NCI-H510A treated with DMSO at 0.1 percent for 48 hours (cell line): ENCODE measurements around the gene POLD1.
"Not testable (repeated sequence)": the region's sequence is repeated elsewhere in the genome, so short reads cannot be mapped to it uniquely, and the experiment has no call there.

Experiments
- DNase-seq: peaks from one replicate; lab custom pipeline; 2025; lab: John Stamatoyannopoulos, UW

Gene POLD1

DNA sequence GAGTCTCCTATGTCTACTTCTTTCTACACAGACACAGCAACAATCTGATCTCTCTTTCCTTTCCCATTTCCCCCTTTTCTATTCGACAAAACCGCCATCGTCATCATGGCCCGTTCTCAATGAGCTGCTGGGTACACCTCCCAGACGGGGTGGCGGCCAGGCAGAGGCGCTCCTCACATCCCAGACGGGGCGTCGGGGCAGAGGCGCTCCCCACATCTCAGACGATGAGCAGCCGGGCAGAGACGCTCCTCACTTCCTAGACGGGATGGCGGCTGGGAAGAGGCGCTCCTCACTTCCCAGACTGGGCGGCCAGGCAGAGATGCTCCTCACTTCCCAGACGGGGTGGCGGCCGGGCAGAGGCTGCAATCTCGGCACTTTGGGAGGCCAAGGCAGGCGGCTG lies 6.8 kb downstream of the POLD1 start:
- not testable (repeated sequence) for DNase-seq

GRCh38 chr19:50392759-50393158 lies 8.6 kb downstream of the POLD1 start:
- no peak for DNase-seq

- DNase-seq, result no peak
These were observed 9.4 kb downstream of the POLD1 start for GRCh38 chr19:50393589-50393988.

DNA sequence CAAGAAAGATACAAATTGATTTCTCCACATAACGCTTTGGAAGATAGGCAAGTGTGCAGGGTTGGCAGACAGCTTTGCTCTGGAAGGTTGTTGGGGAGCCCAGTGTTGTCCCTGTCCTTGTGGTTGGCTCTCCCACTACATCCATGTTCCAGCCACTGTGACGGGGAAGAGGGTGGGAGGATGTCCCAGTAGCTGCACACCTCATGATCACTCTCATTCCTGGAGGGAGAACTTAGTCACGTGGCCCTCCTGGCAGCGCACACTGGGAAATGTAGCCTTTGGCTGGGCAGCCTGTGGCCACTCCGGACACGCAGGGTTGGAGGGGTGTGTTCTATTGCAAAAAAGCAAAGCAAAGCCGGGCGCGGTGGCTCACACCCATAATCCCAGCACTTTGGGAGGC lies 9.9 kb downstream of the POLD1 start:
- no peak for DNase-seq

DNA sequence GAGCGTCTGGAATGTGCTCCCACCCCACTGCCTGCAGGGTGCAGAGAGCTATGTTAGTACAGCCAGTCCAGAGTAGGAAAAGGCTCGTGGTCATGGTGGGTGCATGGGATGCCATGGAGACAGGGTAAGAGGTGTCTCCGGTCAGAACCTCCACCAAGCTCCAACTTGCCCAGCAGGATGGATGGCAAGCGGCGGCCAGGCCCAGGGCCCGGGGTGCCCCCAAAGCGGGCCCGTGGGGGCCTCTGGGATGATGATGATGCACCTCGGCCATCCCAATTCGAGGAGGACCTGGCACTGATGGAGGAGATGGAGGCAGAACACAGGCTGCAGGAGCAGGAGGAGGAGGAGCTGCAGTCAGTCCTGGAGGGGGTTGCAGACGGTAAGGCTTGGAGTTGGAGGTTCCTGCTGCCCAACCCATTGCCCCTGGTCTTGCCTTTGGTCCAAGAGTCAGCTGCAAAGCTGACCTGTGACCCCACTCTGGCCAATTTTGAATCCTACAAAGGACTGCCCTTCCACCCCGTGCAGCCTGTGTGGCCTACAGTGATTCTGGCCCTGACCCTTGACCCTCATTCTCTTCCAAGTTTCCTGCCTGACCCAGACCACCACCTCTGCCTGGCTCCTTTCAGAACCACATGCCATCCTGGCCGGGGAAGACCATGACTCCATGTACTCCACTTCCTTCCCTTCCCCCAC lies 14.7 kb downstream of the POLD1 start:
- DNase-seq, result no peak

DNA sequence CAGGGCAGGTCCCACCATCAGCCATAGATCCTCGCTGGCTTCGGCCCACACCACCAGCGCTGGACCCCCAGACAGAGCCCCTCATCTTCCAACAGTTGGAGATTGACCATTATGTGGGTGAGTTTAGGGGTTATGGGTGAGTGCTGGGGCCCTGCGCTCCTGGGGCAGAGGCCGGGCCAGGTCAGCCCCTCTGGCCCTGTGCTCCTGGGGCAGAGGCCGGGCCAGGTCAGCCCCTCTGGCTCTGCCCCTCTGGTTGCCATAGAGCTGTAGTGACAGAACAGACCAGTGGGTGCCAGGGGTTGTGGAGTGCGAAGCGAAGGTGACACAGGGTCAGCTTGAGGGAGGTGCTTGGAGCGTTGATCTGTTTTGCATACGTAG lies 15.2 kb downstream of the POLD1 start:
- no peak for DNase-seq

DNA sequence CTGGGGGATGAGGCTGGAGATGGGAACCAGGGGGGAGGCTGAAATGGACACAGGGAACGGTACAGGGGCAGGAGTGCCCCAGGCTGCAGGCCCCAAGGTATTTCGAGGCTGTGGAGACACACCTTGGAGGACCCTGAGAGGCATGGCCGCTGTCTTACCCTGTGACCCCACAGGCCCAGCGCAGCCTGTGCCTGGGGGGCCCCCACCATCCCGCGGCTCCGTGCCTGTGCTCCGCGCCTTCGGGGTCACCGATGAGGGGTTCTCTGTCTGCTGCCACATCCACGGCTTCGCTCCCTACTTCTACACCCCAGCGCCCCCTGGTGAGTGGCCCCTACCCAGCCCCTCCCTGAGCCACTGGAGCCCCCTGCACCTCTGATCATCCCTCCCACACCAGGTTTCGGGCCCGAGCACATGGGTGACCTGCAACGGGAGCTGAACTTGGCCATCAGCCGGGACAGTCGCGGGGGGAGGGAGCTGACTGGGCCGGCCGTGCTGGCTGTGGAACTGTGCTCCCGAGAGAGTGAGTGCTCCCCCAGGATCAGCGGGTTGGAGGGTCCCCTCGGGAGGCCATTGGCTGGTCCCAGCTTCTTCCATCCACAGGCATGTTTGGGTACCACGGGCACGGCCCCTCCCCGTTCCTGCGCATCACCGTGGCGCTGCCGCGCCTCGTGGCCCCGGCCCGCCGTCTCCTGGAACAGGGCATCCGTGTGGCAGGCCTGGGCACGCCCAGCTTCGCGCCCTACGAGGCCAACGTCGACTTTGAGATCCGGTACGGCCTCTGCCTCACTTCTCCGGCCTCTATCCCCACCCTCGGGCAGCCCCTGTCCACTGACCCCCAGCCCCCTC lies 17.7 kb downstream of the POLD1 start:
- DNase-seq, result no peak

- DNase-seq, result no peak
These were observed 18.6 kb downstream of the POLD1 start for GRCh38 chr19:50402544-50403301.

- DNase-seq, result no peak
These were observed 22.1 kb downstream of the POLD1 start for GRCh38 chr19:50406156-50406820.

DNA sequence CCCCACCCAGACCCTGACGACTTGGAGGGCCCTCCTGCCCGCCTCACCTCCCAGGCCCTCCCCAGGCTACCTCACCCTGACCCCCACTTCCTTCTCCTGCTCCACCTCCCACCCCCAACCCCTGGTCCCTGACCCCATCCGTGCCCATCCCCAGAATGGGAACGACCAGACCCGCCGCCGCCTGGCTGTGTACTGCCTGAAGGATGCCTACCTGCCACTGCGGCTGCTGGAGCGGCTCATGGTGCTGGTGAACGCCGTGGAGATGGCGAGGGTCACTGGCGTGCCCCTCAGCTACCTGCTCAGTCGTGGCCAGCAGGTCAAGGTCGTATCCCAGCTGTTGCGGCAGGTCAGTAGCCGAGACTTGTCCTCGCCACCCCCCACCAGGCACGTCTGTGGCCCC lies 22.7 kb downstream of the POLD1 start:
- no peak for DNase-seq

DNA sequence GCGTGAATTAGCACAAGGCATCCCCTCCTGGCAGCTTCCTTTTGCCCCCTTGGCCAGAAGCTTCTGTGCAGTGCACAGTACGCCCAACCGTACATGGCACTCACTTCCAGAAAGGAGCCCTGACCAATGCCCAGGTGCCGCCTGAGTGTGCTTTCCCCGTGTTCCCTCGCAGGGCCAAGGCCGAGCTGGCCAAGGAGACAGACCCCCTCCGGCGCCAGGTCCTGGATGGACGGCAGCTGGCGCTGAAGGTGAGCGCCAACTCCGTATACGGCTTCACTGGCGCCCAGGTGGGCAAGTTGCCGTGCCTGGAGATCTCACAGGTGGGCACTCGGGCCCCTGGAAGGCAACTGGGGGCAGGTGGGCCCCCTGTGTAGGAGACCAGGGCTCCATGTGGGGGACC lies 25.2 kb downstream of the POLD1 start:
- no peak for DNase-seq

GRCh38 chr19:50410109-50410508 lies 26.0 kb downstream of the POLD1 start:
- no peak for DNase-seq

DNA sequence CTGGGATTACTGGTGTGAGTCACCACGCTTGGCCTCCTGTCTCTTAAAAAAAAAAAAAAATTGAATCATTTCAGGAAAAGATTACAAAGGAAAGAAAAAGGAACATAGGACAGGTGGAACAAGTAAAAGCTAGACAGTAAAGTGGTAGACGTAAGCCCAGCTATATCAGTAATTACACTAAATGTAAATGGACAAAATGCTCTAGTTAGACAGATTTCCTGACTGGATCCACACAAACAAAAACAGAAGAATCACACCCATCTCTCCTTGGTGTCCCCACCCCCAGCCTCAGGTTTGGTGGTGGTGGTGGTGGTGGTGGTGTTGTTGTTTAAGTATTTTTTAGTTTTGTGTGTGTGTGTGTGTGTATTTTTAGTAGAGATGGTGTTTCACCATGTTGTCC lies 28.3 kb downstream of the POLD1 start:
- DNase-seq, result no peak

DNA sequence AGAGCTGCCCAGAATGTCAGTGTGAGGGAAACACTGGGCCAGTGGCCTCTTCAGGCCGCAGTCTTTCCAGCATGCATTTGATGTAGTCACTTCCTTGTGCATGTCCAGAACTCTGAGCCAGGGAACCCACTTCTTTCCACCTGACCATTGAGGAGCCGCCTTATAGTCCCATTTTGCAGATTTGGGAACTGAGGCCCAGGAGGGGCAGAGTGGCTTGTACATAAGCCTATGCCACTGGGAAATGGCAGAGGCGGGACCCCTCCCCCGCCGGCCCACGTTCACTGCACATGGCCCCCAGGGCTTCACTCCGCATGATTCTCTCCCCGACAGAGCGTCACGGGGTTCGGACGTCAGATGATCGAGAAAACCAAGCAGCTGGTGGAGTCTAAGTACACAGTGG lies 28.9 kb downstream of the POLD1 start:
- no peak for DNase-seq

DNA sequence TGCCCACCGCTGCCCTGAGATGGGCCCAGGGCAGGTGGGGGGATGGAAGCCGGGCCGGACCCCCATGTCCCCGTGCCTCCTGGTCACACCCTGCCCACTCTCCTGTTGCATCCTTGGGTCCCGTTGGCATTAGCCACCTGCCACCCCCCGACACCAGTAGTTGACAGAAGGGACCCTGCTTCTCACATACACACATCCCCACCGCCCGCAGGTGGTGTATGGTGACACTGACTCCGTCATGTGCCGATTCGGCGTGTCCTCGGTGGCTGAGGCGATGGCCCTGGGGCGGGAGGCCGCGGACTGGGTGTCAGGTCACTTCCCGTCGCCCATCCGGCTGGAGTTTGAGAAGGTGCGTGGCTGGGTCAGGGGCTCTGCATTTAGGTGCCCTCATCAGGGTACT lies 29.4 kb downstream of the POLD1 start:
- no peak for DNase-seq

GRCh38 chr19:50414864-50415660 lies 30.9 kb downstream of the POLD1 start:
- no peak for DNase-seq

GRCh38 chr19:50415661-50416033 lies 31.5 kb downstream of the POLD1 start:
- DNase-seq, result no peak

- DNase-seq, result no peak
These were observed 32.2 kb downstream of the POLD1 start for GRCh38 chr19:50416034-50416977.

- DNase-seq, result no peak
These were observed 33.2 kb downstream of the POLD1 start for GRCh38 chr19:50417111-50418081.
